Brain microvascular endothelial cell (primary cell): Measurements from ENCODE around the gene TRMT112.

Experiments
- DNase-seq: peaks from one replicate; pipeline ENCODE4 v3.0.0-alpha.2; 2020
- H3K27ac ChIP-seq: fragments of 250-450 bp; sonication (Bioruptor Pico); 2 replicates; pipeline ENCODE4 v1.5.1; 2020; ENCODE audit warnings: mild to moderate bottlenecking, moderate library complexity
- H3K27me3 ChIP-seq: fragments of 250-450 bp; sonication (Bioruptor Pico); replicated peaks from 2 replicates; pipeline ENCODE4 v1.5.1; 2020; ENCODE audit warnings: mild to moderate bottlenecking
- H3K36me3 ChIP-seq: fragments of 250-450 bp; sonication (Bioruptor Pico); replicated peaks from 2 replicates; pipeline ENCODE4 v1.5.1; 2020; ENCODE audit warnings: mild to moderate bottlenecking
- H3K4me3 ChIP-seq: 2 replicates; pipeline ENCODE4 v1.5.1; 2011; ENCODE audit warnings: low read depth, mild to moderate bottlenecking, control low read depth, low read length, moderate library complexity
- in situ Hi-C: cut with HindIII; loops from 2 replicates; pipeline ENCODE4 v1.10.0; 2017; ENCODE audit warnings: low sequenced_read_pairs, low pct_ligation_motif_present
- TF ChIP-seq, protein P1 (sequence below): IDR thresholded peaks from 2 replicates; pipeline ENCODE4 v1.5.1; 2011; ENCODE audit warnings: low read depth, mild to moderate bottlenecking, moderate library complexity, low read length, control low read depth, inconsistent platforms; ENCODE audit errors: missing control alignments

Gene TRMT112

DNA sequence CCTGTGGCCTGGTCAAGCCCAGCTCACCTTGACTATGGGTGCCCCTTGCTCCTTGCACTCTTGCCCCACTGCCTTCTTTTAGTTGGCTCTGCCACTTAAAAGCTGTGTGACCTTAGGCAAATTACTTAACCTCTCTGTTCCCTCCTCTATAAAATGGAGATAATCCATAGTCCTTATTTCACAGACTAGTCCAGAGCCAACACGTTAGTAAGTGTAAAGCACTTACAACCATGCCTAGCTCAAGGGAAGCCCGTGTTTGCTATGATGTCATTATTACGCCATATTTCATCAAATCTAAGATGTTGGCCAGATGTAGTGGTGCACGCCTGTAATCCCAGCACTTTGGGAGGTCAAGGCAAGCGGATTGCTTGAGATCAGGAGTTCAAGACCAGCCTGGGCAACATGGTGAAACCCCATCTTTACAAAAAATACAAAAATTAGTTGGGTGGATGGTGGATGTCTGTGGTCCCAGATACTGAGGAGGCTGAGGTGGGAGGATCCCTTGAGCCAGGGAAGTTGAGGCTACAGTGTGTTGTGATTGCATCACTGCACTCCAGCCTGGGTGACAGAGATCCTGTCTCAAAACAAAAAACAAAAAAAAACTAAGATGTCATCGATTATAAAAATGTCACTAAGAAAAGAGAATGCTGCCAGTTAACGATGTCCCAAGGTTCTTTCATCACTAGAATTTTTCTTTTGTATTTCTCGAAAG is 20.3 kb upstream of the TRMT112 start:
- no peaks in the 10 kb centered on the region for H3K27me3 ChIP-seq
- in situ Hi-C loops = no loop called here
- no peak overlapping the region for H3K27ac ChIP-seq
- no peaks in the 10 kb centered on the region for H3K36me3 ChIP-seq
- no peak overlapping the region for H3K4me3 ChIP-seq
- TF ChIP-seq, protein P1, sequence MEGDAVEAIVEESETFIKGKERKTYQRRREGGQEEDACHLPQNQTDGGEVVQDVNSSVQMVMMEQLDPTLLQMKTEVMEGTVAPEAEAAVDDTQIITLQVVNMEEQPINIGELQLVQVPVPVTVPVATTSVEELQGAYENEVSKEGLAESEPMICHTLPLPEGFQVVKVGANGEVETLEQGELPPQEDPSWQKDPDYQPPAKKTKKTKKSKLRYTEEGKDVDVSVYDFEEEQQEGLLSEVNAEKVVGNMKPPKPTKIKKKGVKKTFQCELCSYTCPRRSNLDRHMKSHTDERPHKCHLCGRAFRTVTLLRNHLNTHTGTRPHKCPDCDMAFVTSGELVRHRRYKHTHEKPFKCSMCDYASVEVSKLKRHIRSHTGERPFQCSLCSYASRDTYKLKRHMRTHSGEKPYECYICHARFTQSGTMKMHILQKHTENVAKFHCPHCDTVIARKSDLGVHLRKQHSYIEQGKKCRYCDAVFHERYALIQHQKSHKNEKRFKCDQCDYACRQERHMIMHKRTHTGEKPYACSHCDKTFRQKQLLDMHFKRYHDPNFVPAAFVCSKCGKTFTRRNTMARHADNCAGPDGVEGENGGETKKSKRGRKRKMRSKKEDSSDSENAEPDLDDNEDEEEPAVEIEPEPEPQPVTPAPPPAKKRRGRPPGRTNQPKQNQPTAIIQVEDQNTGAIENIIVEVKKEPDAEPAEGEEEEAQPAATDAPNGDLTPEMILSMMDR = no peak
- no peak for DNase-seq

DNA sequence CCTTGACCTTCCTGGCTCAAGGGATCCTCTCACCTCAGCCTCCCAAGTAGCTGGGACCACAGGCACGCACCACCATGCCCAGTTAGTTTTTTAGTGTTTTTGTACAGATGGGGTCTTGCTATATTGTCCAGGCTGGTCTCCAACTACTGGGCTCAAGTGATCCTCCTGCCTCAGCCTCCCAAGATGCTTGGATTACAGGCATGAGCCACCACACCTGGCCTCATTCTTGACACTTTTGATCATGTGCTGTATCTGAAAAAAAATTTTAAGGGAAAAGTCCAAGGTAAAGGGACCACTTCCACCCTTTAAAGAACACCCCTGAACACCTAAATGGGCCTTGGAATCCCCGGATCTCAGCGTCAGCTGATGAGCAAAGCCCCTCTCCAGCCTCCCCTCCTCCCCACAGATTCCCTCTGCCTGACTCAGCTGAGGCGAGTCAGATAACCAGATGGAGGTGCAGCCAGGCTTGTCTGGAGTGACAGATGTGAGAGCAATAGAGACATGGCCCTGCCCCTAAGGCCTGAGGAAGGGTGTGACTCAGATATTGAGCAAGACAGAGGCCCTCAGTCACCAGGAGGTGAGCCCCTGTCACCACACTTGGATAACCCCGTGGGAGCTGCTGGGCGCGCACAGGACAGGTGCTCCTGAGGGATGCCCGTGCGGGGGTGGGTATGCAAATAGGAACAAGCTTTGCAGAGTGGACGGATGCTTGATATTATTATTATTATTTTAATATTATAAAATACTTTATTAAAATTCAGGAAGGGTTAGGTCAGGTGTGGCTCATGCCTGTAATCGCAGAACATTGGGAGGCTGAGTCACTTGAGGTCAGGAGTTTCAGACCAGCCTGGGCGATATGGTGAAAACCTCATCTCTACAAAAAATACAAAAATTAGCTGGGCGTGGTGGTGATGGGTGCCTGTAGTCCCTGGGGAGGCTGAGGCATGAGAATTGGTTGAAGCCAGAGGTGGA is 17.7 kb upstream of the TRMT112 start:
- Histone ChIP-seq H3K27me3 (no peaks in the 10 kb centered on the region), H3K36me3 (no peaks in the 10 kb centered on the region), H3K4me3 (no peak overlapping the region), H3K27ac (no peak overlapping the region)
- in situ Hi-C loops = no loop called here
- peak; percentile 92 for DNase-seq
- TF ChIP-seq, protein P1 = no peak

DNA sequence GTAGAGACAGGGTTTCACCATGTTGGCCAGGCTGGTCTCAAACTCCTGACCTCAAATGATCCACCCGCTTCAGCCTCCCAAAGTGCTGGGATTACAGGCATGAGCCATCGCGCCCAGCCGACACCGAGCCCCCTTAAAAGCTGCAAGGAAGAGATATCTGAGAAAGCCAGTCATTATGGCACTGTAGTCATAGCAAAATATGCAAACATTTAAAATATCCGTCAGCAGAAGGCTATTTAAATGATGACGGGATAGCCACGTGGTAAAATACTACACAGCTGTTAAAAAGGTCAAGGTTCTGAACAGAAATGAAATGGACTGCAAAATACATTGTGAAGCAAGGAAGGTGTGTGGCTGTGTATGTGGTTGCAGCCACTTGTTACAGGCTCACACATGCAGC is 16.2 kb upstream of the TRMT112 start:
- TF ChIP-seq, protein P1 = no peak
- Histone ChIP-seq H3K4me3 (no peak overlapping the region), H3K36me3 (no peaks in the 10 kb centered on the region), H3K27ac (no peak overlapping the region), H3K27me3 (no peaks in the 10 kb centered on the region)
- DNase-seq = no peak
- in situ Hi-C loops = no loop called here

DNA sequence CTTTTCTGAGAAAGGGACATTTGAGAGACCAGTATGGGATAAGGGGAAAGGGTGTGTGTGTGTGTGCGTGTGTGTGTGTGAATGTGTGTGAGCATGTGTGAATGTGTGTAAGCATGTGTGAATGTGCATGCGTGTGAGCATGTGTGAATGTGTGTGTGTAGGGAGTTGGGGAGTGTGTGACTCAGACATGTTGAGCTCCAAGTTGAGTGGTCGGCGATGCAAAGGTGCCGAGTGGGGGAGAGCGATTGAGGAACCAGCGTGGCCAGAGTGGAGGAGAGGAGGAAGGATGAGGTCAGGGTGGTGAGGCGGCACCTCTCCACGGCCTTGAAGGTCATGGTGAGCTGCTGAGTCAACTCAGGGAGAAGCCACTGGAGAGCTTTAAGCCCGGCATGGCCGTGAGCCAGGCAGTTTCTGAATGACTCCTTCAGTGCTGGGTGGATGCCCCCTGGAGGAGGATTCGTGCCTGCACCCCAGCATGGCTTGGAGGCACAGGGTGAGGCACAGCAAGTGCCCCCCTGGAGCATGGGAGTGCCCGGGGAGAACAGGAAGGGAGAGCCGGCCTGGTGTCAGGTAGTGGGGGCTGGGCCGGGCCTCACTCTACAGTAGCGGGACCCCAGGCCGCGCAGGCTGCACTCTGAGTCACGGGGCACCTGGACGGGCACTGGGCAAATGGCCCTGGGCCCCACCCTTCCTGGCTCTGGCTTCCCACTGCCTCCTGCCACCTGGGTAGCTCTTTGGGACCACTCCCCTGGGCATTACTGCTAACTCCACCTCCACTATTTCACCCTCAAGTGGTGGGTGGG is 14.4 kb upstream of the TRMT112 start:
- H3K27me3 ChIP-seq = no peaks in the 10 kb centered on the region
- no peak overlapping the region for H3K27ac ChIP-seq
- no peaks in the 10 kb centered on the region for H3K36me3 ChIP-seq
- H3K4me3 ChIP-seq = no peak overlapping the region
- DNase-seq = peak; percentile 84
- TF ChIP-seq, protein P1 = peak; percentile 84
- in situ Hi-C loops = no loop called here

DNA sequence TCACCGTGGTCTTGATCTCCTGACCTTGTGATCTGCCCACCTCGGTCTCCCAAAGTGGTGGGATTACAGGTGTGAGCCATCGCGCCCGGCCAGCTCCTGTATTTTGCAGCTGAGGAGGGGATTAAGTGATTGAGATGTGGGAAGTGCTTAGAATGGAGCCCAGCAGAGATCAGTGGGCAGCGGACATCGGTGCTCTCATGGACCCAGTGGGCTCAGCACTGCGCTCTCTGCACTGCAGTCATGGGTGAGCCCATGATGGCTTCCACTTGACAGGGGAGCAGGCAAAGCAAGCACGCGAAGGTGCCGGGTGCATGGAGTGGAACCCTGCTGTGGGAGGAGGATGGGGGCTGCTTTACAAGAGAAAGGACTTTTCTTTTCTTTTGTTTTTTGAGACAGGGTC is 13.5 kb upstream of the TRMT112 start:
- H3K4me3 ChIP-seq = no peak overlapping the region
- in situ Hi-C loops = no loop called here
- no peak for DNase-seq
- no peaks in the 10 kb centered on the region for H3K36me3 ChIP-seq
- TF ChIP-seq, protein P1 = no peak
- H3K27ac ChIP-seq = no peak overlapping the region
- H3K27me3 ChIP-seq = no peaks in the 10 kb centered on the region
